GM23338 (cell line): Measurements from ENCODE around the gene NRDE2. TPM values are rescaled to one million over a fixed set of nuclear protein-coding genes. Genes with fewer than 3 reads are reported as not detected.

ENCODE experiments used
- ATAC-seq: fragments of 200-7000 bp; cut with Tn5 transposase; 3 replicates; pipeline ENCODE4 v1.9.1; 2020
- DNase-seq: peaks from one replicate; pipeline ENCODE4 v3.0.0-alpha.2; 2015; ENCODE audit warnings: low spot score
- H2AFZ ChIP-seq: fragments of 200-600 bp; sonication (generic); 2 replicates; pipeline ENCODE4 v1.8.0; 2016; ENCODE audit warnings: antibody characterized with exemption, mild to moderate bottlenecking, moderate library complexity
- H3F3A ChIP-seq: fragments of 200-600 bp; sonication (generic); replicated peaks from 2 replicates; pipeline ENCODE4 v1.8.0; 2017; ENCODE audit warnings: antibody characterized with exemption, mixed run types, low read depth
- H3K27ac ChIP-seq: fragments of 200-600 bp; sonication (generic); 2 replicates; pipeline ENCODE4 v1.6.1; 2016; ENCODE audit warnings: low read depth
- H3K27me3 ChIP-seq: fragments of 200-600 bp; sonication (generic); 2 replicates; pipeline ENCODE4 v1.8.0; 2016; ENCODE audit warnings: mild to moderate bottlenecking, mixed run types, moderate library complexity; ENCODE audit not compliant: insufficient read depth
- H3K36me3 ChIP-seq: fragments of 200-600 bp; sonication (generic); 2 replicates; pipeline ENCODE4 v1.8.0; 2016; ENCODE audit warnings: mild to moderate bottlenecking; ENCODE audit not compliant: insufficient read depth
- H3K4me1 ChIP-seq: fragments of 200-600 bp; sonication (generic); 2 replicates; pipeline ENCODE4 v1.8.0; 2016; ENCODE audit warnings: mild to moderate bottlenecking, moderate library complexity; ENCODE audit not compliant: insufficient read depth
- H3K4me2 ChIP-seq: fragments of 200-600 bp; sonication (generic); 2 replicates; pipeline ENCODE4 v1.7.1; 2017; ENCODE audit warnings: mixed run types
- H3K4me3 ChIP-seq: fragments of 200-600 bp; sonication (generic); 2 replicates; pipeline ENCODE4 v1.6.1; 2016; ENCODE audit warnings: mixed run types
- H3K79me2 ChIP-seq: fragments of 200-600 bp; sonication (generic); replicated peaks from 2 replicates; pipeline ENCODE4 v1.8.0; 2017; ENCODE audit warnings: mild to moderate bottlenecking; ENCODE audit not compliant: insufficient read depth
- H3K9me2 ChIP-seq: fragments of 200-600 bp; sonication (generic); 2 replicates; pipeline ENCODE4 v1.8.0; 2017; ENCODE audit not compliant: insufficient read depth
- H4K20me1 ChIP-seq: fragments of 200-600 bp; sonication (generic); replicated peaks from 2 replicates; pipeline ENCODE4 v1.8.0; 2017; ENCODE audit warnings: mild to moderate bottlenecking; ENCODE audit not compliant: insufficient read depth
- H3K27ac Mint-ChIP-seq: 2 replicates; pipeline ENCODE4 v1.8.0; 2020; ENCODE audit warnings: inconsistent platforms, mild to moderate bottlenecking, moderate library complexity, mixed read lengths
- H3K27me3 Mint-ChIP-seq: 3 replicates; pipeline ENCODE4 v1.8.0; 2022; ENCODE audit warnings: low read depth, mild to moderate bottlenecking, moderate library complexity, mixed read lengths, inconsistent platforms; ENCODE audit not compliant: insufficient read depth, poor library complexity
- H3K36me3 Mint-ChIP-seq: 3 replicates; pipeline ENCODE4 v1.8.0; 2021; ENCODE audit warnings: low read depth, mild to moderate bottlenecking, inconsistent platforms, moderate library complexity, mixed read lengths
- H3K4me1 Mint-ChIP-seq: 3 replicates; pipeline ENCODE4 v1.8.0; 2020; ENCODE audit warnings: mild to moderate bottlenecking, inconsistent platforms, mixed read lengths
- H3K4me3 Mint-ChIP-seq: 3 replicates; pipeline ENCODE4 v1.8.0; 2021; ENCODE audit warnings: moderate library complexity, mild to moderate bottlenecking, inconsistent platforms, mixed read lengths
- H3K9me3 Mint-ChIP-seq: 3 replicates; pipeline ENCODE4 v1.8.0; 2020; ENCODE audit warnings: moderate library complexity, mild to moderate bottlenecking, inconsistent platforms, mixed read lengths
- CREB1 ChIP-seq: fragments of 250-450 bp; sonication (Bioruptor Pico); IDR thresholded peaks from 2 replicates; pipeline ENCODE4 v1.5.0; 2020; ENCODE audit warnings: low read depth, mild to moderate bottlenecking, moderate library complexity
- EZH2 ChIP-seq: fragments of 200-600 bp; sonication (generic); IDR thresholded peaks from one replicate; pipeline ENCODE4 v1.8.0; 2017; ENCODE audit warnings: antibody characterized with exemption, mild to moderate bottlenecking, low read depth; ENCODE audit not compliant: unreplicated experiment
- EZH2phosphoT487 ChIP-seq: fragments of 200-600 bp; sonication (generic); IDR thresholded peaks from one replicate; pipeline ENCODE4 v1.8.1; 2018; ENCODE audit warnings: antibody characterized with exemption; ENCODE audit not compliant: unreplicated experiment
- JUNB ChIP-seq: IDR thresholded peaks from one replicate; pipeline ENCODE4 v1.6.1; 2016; ENCODE audit warnings: antibody characterized with exemption; ENCODE audit not compliant: unreplicated experiment
- NANOG ChIP-seq: IDR thresholded peaks from 2 replicates; pipeline ENCODE4 v1.6.1; 2016; ENCODE audit warnings: antibody characterized with exemption, borderline replicate concordance
- POLR2AphosphoS5 ChIP-seq: IDR thresholded peaks from 2 replicates; pipeline ENCODE4 v1.6.1; 2016; ENCODE audit warnings: antibody characterized with exemption, low read depth
- STAT1 ChIP-seq: IDR thresholded peaks from one replicate; pipeline ENCODE4 v1.6.1; 2016; ENCODE audit warnings: antibody characterized with exemption; ENCODE audit not compliant: unreplicated experiment
- ZNF114 ChIP-seq: fragments of 250-450 bp; sonication (Bioruptor Pico); IDR thresholded peaks from 2 replicates; pipeline ENCODE4 v1.5.0; 2020; ENCODE audit warnings: mild to moderate bottlenecking, moderate library complexity
- ZNF331 ChIP-seq: fragments of 250-450 bp; sonication (Bioruptor Pico); IDR thresholded peaks from 2 replicates; pipeline ENCODE4 v1.5.0; 2020; ENCODE audit warnings: low read depth, mild to moderate bottlenecking, moderate library complexity
- polyA plus RNA-seq: library from polyadenylated mRNA; unstranded; fragments of >200 nt; fragmentation: Nextera tagmentation; extraction: Ambion mirVana; gene quantifications from 2 replicates; pipeline ENCODE4 v1.2.1, GENCODE V29; 2016
- total RNA-seq: library from RNA; depleted of rRNA; stranded (reverse); fragments of >200 nt; shearing (Covaris generic); gene quantifications from 2 replicates; pipeline ENCODE4 v1.2.3, GENCODE V29; 2014
- TF ChIP-seq, protein P1 (sequence below), 2 experiments: fragments of 200-600 bp in 1 of 2; sonication (generic) in 1 of 2; conservative IDR thresholded peaks; 2 replicates each; pipeline versions ENCODE4 v1.5.1 to v1.6.1; 2016 to 2017; ENCODE audit warnings: antibody characterized with exemption in 2 of 2, low read depth in 2 of 2, mild to moderate bottlenecking in 2 of 2, moderate library complexity in 1 of 2
- TF ChIP-seq, protein P2 (sequence below): IDR thresholded peaks from one replicate; pipeline ENCODE4 v1.6.1; 2018; ENCODE audit warnings: antibody characterized with exemption; ENCODE audit not compliant: unreplicated experiment
- TF ChIP-seq, protein P3 (sequence below): IDR thresholded peaks from 2 replicates; pipeline ENCODE4 v1.6.1; 2016; ENCODE audit warnings: antibody characterized with exemption
- TF ChIP-seq, protein P4 (sequence below): fragments of 250-450 bp; sonication (Bioruptor Pico); IDR thresholded peaks from 2 replicates; pipeline ENCODE4 v1.5.0; 2020; ENCODE audit warnings: mild to moderate bottlenecking, moderate library complexity

The NRDE2 gene
- total and polyA plus RNA-seq, 2 experiments from 2014 or later, result 9.8 to 20.6 TPM

DNA sequence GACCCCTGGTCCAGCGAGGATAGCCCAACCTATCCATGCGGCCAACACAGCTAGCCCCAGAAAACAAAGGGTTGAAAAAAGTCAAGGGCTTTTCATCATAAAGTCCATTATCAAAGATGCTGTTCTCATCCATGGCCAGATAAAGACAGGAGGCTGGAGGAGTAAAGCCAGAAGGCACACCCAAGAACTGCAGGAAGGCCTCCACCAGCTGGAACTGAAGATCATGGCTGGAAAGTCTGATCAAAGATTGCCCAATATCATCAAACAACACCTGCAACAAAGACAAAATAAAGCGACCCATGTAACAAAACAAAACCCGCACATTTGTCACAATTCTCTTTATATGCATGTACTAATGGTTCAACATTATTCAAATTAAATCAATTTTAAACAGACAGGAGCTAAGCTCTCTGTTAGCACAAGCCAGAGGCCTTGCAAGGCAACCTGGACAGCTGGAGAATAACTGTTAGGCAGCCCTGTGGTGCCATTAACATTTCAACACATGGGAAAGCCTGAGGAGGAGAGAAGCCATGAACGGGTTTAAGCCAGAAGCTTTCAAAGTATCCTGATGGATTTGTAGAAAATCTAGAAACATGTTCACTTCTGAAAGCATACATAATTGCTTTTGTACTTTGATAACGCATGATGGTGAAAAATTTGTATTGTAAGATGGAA is 41.3 kb downstream of the NRDE2 start:
- H2AFZ ChIP-seq, result no peak overlapping the region
- Mint-ChIP-seq H3K9me3 (no peaks in the 10 kb centered on the region), H3K27ac (peak overlapping the region; percentile 60; the same call in 1 of the 2 replicates), H3K4me1 (peaks cover 21% of the 10 kb centered on the region), H3K27me3 (peaks cover 6% of the 10 kb centered on the region), H3K4me3 (no peak overlapping the region), H3K36me3 (peaks cover 45% of the 10 kb centered on the region)
- H3K4me3 ChIP-seq, result no peak overlapping the region
- no peaks in the 10 kb centered on the region; the same call in 1 of the 2 replicates for H3K36me3 ChIP-seq
- DNase-seq (no peak), ATAC-seq (peak; percentile 85)
- no peaks in the 10 kb centered on the region for H3K9me2 ChIP-seq
- H3K27ac ChIP-seq, result no peak overlapping the region
- H3K79me2 ChIP-seq, result no peaks in the 10 kb centered on the region
- H3F3A ChIP-seq, result no peaks in the 10 kb centered on the region
- no peak overlapping the region for H3K4me2 ChIP-seq
- no peaks in the 10 kb centered on the region for H3K4me1 ChIP-seq
- TF ChIP-seq EZH2phosphoT487 (no peak), ZNF114 (no peak), ZNF331 (CRISPR knock-in tag) (no peak), EZH2 (no peak), JUNB (no peak), POLR2AphosphoS5 (no peak), NANOG (no peak), STAT1 (no peak), CREB1 (CRISPR knock-in tag) (no peak)
- TF ChIP-seq, protein P1, sequence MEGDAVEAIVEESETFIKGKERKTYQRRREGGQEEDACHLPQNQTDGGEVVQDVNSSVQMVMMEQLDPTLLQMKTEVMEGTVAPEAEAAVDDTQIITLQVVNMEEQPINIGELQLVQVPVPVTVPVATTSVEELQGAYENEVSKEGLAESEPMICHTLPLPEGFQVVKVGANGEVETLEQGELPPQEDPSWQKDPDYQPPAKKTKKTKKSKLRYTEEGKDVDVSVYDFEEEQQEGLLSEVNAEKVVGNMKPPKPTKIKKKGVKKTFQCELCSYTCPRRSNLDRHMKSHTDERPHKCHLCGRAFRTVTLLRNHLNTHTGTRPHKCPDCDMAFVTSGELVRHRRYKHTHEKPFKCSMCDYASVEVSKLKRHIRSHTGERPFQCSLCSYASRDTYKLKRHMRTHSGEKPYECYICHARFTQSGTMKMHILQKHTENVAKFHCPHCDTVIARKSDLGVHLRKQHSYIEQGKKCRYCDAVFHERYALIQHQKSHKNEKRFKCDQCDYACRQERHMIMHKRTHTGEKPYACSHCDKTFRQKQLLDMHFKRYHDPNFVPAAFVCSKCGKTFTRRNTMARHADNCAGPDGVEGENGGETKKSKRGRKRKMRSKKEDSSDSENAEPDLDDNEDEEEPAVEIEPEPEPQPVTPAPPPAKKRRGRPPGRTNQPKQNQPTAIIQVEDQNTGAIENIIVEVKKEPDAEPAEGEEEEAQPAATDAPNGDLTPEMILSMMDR (conservative IDR thresholded peaks at IDR 0.05; ENCODE audit: low read depth in 2 of 2), result no peak
- TF ChIP-seq, protein P2, sequence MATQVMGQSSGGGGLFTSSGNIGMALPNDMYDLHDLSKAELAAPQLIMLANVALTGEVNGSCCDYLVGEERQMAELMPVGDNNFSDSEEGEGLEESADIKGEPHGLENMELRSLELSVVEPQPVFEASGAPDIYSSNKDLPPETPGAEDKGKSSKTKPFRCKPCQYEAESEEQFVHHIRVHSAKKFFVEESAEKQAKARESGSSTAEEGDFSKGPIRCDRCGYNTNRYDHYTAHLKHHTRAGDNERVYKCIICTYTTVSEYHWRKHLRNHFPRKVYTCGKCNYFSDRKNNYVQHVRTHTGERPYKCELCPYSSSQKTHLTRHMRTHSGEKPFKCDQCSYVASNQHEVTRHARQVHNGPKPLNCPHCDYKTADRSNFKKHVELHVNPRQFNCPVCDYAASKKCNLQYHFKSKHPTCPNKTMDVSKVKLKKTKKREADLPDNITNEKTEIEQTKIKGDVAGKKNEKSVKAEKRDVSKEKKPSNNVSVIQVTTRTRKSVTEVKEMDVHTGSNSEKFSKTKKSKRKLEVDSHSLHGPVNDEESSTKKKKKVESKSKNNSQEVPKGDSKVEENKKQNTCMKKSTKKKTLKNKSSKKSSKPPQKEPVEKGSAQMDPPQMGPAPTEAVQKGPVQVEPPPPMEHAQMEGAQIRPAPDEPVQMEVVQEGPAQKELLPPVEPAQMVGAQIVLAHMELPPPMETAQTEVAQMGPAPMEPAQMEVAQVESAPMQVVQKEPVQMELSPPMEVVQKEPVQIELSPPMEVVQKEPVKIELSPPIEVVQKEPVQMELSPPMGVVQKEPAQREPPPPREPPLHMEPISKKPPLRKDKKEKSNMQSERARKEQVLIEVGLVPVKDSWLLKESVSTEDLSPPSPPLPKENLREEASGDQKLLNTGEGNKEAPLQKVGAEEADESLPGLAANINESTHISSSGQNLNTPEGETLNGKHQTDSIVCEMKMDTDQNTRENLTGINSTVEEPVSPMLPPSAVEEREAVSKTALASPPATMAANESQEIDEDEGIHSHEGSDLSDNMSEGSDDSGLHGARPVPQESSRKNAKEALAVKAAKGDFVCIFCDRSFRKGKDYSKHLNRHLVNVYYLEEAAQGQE, result no peak
- TF ChIP-seq, protein P3, sequence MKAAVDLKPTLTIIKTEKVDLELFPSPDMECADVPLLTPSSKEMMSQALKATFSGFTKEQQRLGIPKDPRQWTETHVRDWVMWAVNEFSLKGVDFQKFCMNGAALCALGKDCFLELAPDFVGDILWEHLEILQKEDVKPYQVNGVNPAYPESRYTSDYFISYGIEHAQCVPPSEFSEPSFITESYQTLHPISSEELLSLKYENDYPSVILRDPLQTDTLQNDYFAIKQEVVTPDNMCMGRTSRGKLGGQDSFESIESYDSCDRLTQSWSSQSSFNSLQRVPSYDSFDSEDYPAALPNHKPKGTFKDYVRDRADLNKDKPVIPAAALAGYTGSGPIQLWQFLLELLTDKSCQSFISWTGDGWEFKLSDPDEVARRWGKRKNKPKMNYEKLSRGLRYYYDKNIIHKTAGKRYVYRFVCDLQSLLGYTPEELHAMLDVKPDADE, result no peak
- TF ChIP-seq, protein P4, sequence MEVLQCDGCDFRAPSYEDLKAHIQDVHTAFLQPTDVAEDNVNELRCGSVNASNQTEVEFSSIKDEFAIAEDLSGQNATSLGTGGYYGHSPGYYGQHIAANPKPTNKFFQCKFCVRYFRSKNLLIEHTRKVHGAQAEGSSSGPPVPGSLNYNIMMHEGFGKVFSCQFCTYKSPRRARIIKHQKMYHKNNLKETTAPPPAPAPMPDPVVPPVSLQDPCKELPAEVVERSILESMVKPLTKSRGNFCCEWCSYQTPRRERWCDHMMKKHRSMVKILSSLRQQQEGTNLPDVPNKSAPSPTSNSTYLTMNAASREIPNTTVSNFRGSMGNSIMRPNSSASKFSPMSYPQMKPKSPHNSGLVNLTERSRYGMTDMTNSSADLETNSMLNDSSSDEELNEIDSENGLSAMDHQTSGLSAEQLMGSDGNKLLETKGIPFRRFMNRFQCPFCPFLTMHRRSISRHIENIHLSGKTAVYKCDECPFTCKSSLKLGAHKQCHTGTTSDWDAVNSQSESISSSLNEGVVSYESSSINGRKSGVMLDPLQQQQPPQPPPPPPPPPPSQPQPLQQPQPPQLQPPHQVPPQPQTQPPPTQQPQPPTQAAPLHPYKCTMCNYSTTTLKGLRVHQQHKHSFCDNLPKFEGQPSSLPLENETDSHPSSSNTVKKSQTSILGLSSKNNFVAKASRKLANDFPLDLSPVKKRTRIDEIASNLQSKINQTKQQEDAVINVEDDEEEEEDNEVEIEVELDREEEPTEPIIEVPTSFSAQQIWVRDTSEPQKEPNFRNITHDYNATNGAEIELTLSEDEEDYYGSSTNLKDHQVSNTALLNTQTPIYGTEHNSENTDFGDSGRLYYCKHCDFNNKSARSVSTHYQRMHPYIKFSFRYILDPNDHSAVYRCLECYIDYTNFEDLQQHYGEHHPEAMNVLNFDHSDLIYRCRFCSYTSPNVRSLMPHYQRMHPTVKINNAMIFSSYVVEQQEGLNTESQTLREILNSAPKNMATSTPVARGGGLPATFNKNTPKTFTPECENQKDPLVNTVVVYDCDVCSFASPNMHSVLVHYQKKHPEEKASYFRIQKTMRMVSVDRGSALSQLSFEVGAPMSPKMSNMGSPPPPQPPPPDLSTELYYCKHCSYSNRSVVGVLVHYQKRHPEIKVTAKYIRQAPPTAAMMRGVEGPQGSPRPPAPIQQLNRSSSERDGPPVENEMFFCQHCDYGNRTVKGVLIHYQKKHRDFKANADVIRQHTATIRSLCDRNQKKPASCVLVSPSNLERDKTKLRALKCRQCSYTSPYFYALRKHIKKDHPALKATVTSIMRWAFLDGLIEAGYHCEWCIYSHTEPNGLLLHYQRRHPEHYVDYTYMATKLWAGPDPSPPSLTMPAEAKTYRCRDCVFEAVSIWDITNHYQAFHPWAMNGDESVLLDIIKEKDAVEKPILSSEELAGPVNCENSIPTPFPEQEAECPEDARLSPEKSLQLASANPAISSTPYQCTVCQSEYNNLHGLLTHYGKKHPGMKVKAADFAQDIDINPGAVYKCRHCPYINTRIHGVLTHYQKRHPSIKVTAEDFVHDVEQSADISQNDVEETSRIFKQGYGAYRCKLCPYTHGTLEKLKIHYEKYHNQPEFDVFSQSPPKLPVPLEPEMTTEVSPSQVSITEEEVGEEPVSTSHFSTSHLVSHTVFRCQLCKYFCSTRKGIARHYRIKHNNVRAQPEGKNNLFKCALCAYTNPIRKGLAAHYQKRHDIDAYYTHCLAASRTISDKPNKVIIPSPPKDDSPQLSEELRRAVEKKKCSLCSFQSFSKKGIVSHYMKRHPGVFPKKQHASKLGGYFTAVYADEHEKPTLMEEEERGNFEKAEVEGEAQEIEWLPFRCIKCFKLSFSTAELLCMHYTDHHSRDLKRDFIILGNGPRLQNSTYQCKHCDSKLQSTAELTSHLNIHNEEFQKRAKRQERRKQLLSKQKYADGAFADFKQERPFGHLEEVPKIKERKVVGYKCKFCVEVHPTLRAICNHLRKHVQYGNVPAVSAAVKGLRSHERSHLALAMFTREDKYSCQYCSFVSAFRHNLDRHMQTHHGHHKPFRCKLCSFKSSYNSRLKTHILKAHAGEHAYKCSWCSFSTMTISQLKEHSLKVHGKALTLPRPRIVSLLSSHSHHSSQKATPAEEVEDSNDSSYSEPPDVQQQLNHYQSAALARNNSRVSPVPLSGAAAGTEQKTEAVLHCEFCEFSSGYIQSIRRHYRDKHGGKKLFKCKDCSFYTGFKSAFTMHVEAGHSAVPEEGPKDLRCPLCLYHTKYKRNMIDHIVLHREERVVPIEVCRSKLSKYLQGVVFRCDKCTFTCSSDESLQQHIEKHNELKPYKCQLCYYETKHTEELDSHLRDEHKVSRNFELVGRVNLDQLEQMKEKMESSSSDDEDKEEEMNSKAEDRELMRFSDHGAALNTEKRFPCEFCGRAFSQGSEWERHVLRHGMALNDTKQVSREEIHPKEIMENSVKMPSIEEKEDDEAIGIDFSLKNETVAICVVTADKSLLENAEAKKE (CRISPR knock-in tag), result no peak
- 0 out of 2 replicates have a peak, but pooled peaks cover 3% of the 10 kb centered on the region for H4K20me1 ChIP-seq
- H3K27me3 ChIP-seq, result no peaks in the 10 kb centered on the region
